ENCODE data around the gene LSM3. TPM values are rescaled to one million over a fixed set of nuclear protein-coding genes. Genes with fewer than 3 reads are reported as not detected.
A peak's percentile ranks its signal among the peaks of the same experiment; 100 is the strongest.

Gene LSM3
- total and polyA plus RNA-seq, 9 of the 15 experiments (the other 6 are each of a cell fraction or from before 2014, with no cell fraction given) = 33.8 to 203 (median 61.2) TPM

GRCh38 chr3:14178247-14179113, at the start of gene LSM3, which contains the start of gene XPC (continued):
- TF ChIP-seq, protein P1, sequence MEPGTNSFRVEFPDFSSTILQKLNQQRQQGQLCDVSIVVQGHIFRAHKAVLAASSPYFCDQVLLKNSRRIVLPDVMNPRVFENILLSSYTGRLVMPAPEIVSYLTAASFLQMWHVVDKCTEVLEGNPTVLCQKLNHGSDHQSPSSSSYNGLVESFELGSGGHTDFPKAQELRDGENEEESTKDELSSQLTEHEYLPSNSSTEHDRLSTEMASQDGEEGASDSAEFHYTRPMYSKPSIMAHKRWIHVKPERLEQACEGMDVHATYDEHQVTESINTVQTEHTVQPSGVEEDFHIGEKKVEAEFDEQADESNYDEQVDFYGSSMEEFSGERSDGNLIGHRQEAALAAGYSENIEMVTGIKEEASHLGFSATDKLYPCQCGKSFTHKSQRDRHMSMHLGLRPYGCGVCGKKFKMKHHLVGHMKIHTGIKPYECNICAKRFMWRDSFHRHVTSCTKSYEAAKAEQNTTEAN (CRISPR knock-in tag; IDR thresholded peaks at IDR 0.05) = 0 out of 2 replicates have a peak, but pooled peaks have one; percentile 89
- TF ChIP-seq ARHGAP35 (IDR thresholded peaks at IDR 0.05; ENCODE audit: partially characterized antibody) (peak; percentile 98), THRA (IDR thresholded peaks at IDR 0.05) (no peak), ZZZ3 (IDR thresholded peaks at IDR 0.05) (no peak), CEBPZ (IDR thresholded peaks at IDR 0.05; ENCODE audit: borderline replicate concordance, low read depth, low read length) (no peak), SMARCC2 (IDR thresholded peaks at IDR 0.05; ENCODE audit: low read depth) (no peak), MYC (IDR thresholded peaks at IDR 0.05; ENCODE audit: low read depth, low read length) (peak; percentile 83), MYC (CRISPR knock-in tag; IDR thresholded peaks at IDR 0.05; ENCODE audit: borderline replicate concordance, low read depth) (peak; percentile 48; the same call in 1 of the 2 replicates), SAP30 (IDR thresholded peaks at IDR 0.05; ENCODE audit: borderline replicate concordance, insufficient read depth, low read depth, low read length, poor library complexity, severe bottlenecking) (peak; percentile 66), IFI16 (CRISPR knock-in tag; IDR thresholded peaks at IDR 0.05) (no peak; the same call in 1 of the 2 replicates), ZNF655 (CRISPR knock-in tag; IDR thresholded peaks at IDR 0.05) (no peak)
- TF ChIP-seq, protein P2, sequence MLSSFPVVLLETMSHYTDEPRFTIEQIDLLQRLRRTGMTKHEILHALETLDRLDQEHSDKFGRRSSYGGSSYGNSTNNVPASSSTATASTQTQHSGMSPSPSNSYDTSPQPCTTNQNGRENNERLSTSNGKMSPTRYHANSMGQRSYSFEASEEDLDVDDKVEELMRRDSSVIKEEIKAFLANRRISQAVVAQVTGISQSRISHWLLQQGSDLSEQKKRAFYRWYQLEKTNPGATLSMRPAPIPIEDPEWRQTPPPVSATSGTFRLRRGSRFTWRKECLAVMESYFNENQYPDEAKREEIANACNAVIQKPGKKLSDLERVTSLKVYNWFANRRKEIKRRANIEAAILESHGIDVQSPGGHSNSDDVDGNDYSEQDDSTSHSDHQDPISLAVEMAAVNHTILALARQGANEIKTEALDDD (IDR thresholded peaks at IDR 0.05) = peak; percentile 85; the same call in 1 of the 2 replicates
- TF ChIP-seq, protein P3, sequence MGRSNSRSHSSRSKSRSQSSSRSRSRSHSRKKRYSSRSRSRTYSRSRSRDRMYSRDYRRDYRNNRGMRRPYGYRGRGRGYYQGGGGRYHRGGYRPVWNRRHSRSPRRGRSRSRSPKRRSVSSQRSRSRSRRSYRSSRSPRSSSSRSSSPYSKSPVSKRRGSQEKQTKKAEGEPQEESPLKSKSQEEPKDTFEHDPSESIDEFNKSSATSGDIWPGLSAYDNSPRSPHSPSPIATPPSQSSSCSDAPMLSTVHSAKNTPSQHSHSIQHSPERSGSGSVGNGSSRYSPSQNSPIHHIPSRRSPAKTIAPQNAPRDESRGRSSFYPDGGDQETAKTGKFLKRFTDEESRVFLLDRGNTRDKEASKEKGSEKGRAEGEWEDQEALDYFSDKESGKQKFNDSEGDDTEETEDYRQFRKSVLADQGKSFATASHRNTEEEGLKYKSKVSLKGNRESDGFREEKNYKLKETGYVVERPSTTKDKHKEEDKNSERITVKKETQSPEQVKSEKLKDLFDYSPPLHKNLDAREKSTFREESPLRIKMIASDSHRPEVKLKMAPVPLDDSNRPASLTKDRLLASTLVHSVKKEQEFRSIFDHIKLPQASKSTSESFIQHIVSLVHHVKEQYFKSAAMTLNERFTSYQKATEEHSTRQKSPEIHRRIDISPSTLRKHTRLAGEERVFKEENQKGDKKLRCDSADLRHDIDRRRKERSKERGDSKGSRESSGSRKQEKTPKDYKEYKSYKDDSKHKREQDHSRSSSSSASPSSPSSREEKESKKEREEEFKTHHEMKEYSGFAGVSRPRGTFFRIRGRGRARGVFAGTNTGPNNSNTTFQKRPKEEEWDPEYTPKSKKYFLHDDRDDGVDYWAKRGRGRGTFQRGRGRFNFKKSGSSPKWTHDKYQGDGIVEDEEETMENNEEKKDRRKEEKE (IDR thresholded peaks at IDR 0.05; ENCODE audit: borderline replicate concordance in 1 of 2, control insufficient read depth in 1 of 2, low read depth in 2 of 2, low read length in 1 of 2) = 0 out of 4 replicates have a peak, but pooled peaks of 1 of the 2 experiments have one; percentile 54

Measured in K562 (cell line).